ENCODE results near the gene DLGAP4.
"Not testable (repeated sequence)": the region's sequence is repeated elsewhere in the genome, so short reads cannot be mapped to it uniquely, and the experiment has no call there.

The DLGAP4 gene

GRCh38 chr20:36469973-36470372, 163.8 kb downstream of the DLGAP4 start:
- no peaks in the 10 kb centered on the region for H3K9me3 ChIP-seq (ENCODE audit: control insufficient read depth in 5 of 5, low read length in 5 of 5)
- no peak overlapping the region for H3K9ac ChIP-seq (ENCODE audit: low read length in 5 of 5)
- H3K36me3 ChIP-seq (ENCODE audit: control insufficient read depth in 5 of 5, insufficient read depth in 5 of 5, low read length in 5 of 5) = no peaks in the 10 kb centered on the region
- no peaks in the 10 kb centered on the region for H3K27me3 ChIP-seq (ENCODE audit: control insufficient read depth in 5 of 5, insufficient read depth in 4 of 5, low read length in 5 of 5)
- H3K27ac ChIP-seq (ENCODE audit: low read depth, low read length) = peak overlapping the region; percentile 17
- H3K4me1 ChIP-seq (ENCODE audit: control insufficient read depth in 5 of 5, insufficient read depth in 5 of 5, low read length in 5 of 5) = peaks cover 35 to 89% (median 79%) of the 10 kb centered on the region in 5 donors
- no peak overlapping the region for H3K4me3 ChIP-seq (ENCODE audit: low read depth in 1 of 5, low read length in 5 of 5)

DNA sequence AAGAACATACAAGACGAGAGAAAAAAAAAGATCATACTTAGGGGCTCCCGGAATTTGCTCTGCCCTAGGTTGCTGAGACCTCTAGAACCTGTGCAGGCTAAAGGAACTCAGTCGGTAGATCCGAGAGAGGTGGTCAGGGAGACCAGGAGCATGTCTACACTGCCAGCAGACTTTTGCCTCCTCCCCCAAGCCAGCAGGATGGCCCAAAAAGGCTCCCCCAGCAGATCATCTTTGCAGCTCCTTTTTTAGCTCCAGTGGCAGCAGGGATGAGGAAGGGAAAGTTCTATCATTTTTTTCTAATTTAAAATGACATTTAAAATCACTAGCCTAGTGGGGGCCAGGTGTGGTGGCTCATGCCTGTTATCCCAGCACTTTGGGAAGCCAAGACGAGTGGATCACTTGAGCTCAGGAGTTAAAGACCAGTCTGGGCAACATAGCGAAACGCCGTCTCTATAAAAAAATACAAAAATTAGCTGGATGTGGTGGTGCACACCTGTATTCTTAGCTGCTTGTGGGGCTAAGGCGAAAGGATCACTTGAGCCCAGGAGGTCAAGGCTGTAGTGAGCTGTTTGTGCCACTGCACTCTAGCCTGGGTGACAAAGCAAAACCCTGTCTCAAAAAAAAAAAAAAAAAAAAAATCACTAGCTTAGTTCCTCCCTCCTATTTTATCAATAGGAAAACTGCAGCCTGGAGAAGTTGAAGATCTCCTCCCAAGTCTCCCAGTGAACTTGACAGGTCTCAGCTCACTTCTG, 165.9 kb downstream of the DLGAP4 start:
- no peaks in the 10 kb centered on the region for H3K27me3 ChIP-seq (ENCODE audit: control insufficient read depth in 5 of 5, insufficient read depth in 4 of 5, low read length in 5 of 5)
- no peaks in the 10 kb centered on the region for H3K36me3 ChIP-seq (ENCODE audit: control insufficient read depth in 5 of 5, insufficient read depth in 5 of 5, low read length in 5 of 5)
- H3K4me1 ChIP-seq (ENCODE audit: control insufficient read depth in 5 of 5, insufficient read depth in 5 of 5, low read length in 5 of 5) = peaks cover 25 to 69% (median 58%) of the 10 kb centered on the region in 5 donors
- H3K4me3 ChIP-seq (ENCODE audit: low read depth in 1 of 5, low read length in 5 of 5) = peak overlapping the region in 2 of 5 donors; percentile 11 to 43
- H3K9me3 ChIP-seq (ENCODE audit: control insufficient read depth in 5 of 5, low read length in 5 of 5) = no peaks in the 10 kb centered on the region
- H3K27ac ChIP-seq (ENCODE audit: low read depth, low read length) = peak overlapping the region; percentile 72
- H3K9ac ChIP-seq (ENCODE audit: low read length in 5 of 5) = peak overlapping the region in 4 of 5 donors; percentile 42 to 69 (median 62)

GRCh38 chr20:36472637-36473090, 166.5 kb downstream of the DLGAP4 start:
- H3K27ac ChIP-seq (ENCODE audit: low read depth, low read length) = peak overlapping the region; percentile 72
- peaks cover 0 to 2% (median 0%) of the 10 kb centered on the region in 5 donors for H3K36me3 ChIP-seq (ENCODE audit: control insufficient read depth in 5 of 5, insufficient read depth in 5 of 5, low read length in 5 of 5)
- H3K27me3 ChIP-seq (ENCODE audit: control insufficient read depth in 5 of 5, insufficient read depth in 4 of 5, low read length in 5 of 5) = no peaks in the 10 kb centered on the region
- peaks cover 20 to 63% (median 52%) of the 10 kb centered on the region in 5 donors for H3K4me1 ChIP-seq (ENCODE audit: control insufficient read depth in 5 of 5, insufficient read depth in 5 of 5, low read length in 5 of 5)
- peak overlapping the region in 4 of 5 donors; percentile 42 to 69 (median 62) for H3K9ac ChIP-seq (ENCODE audit: low read length in 5 of 5)
- peak overlapping the region in 4 of 5 donors; percentile 11 to 43 (median 19) for H3K4me3 ChIP-seq (ENCODE audit: low read depth in 1 of 5, low read length in 5 of 5)
- H3K9me3 ChIP-seq (ENCODE audit: control insufficient read depth in 5 of 5, low read length in 5 of 5) = no peaks in the 10 kb centered on the region

DNA sequence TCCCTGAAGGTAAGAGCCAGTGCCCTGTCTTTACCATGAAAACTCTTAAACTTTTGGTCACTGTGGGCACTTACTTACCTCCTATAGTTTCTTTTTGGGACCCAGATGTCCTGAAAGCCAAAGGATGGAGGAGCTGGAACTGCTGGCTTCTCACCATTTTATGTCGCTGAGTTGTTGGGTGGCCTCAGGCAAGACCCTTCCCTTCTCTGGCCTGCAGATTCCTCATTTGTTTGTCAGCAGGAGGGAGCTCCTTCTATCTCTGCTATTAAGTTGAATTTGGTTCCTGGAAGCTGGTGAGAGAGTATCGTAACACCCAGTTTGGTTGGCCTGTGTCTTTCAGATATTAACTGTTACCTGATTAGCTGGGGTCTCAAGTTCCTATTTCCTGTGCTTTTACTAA, 167.0 kb downstream of the DLGAP4 start:
- Histone ChIP-seq H3K4me1 (ENCODE audit: control insufficient read depth in 5 of 5, insufficient read depth in 5 of 5, low read length in 5 of 5) (peaks cover 16 to 58% (median 47%) of the 10 kb centered on the region in 5 donors), H3K27me3 (ENCODE audit: control insufficient read depth in 5 of 5, insufficient read depth in 4 of 5, low read length in 5 of 5) (no peaks in the 10 kb centered on the region), H3K4me3 (ENCODE audit: low read depth in 1 of 5, low read length in 5 of 5) (peak overlapping the region in 1 of 5 donors; percentile 43), H3K9ac (ENCODE audit: low read length in 5 of 5) (peak overlapping the region in 3 of 5 donors; percentile 58 to 69 (median 65)), H3K36me3 (ENCODE audit: control insufficient read depth in 5 of 5, insufficient read depth in 5 of 5, low read length in 5 of 5) (peaks cover 0 to 4% (median 0%) of the 10 kb centered on the region in 5 donors), H3K27ac (ENCODE audit: low read depth, low read length) (peak overlapping the region; percentile 72), H3K9me3 (ENCODE audit: control insufficient read depth in 5 of 5, low read length in 5 of 5) (no peaks in the 10 kb centered on the region)

DNA sequence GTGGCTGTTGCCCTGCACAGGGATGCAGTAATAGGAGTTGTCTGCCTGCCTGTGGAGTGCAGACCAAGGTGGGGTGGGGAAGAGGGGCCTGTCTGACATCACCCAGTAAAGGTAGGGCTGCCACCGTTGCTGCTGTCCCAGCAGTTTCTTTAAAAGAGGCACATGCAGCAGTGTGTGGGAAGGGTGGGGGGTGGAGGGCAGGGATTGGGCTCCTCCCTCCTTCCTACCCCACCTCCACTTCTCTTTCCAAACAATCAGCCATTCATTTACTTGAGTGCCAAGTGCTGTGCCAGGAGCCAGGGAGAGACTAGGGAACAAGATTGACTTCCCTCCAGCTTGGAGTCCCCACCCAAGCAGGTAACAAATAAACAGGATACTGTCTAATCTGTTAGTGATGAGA, 168.4 kb downstream of the DLGAP4 start:
- Histone ChIP-seq H3K27me3 (ENCODE audit: control insufficient read depth in 5 of 5, insufficient read depth in 4 of 5, low read length in 5 of 5) (no peaks in the 10 kb centered on the region), H3K9ac (ENCODE audit: low read length in 5 of 5) (no peak overlapping the region), H3K4me3 (ENCODE audit: low read depth in 1 of 5, low read length in 5 of 5) (no peak overlapping the region), H3K36me3 (ENCODE audit: control insufficient read depth in 5 of 5, insufficient read depth in 5 of 5, low read length in 5 of 5) (peaks cover 0 to 11% (median 2%) of the 10 kb centered on the region in 5 donors), H3K9me3 (ENCODE audit: control insufficient read depth in 5 of 5, low read length in 5 of 5) (no peaks in the 10 kb centered on the region), H3K27ac (ENCODE audit: low read depth, low read length) (peak overlapping the region; percentile 30), H3K4me1 (ENCODE audit: control insufficient read depth in 5 of 5, insufficient read depth in 5 of 5, low read length in 5 of 5) (peaks cover 11 to 50% (median 36%) of the 10 kb centered on the region in 5 donors)

- H3K9me3 ChIP-seq (ENCODE audit: control insufficient read depth in 5 of 5, low read length in 5 of 5); H3K27me3 ChIP-seq (ENCODE audit: control insufficient read depth in 5 of 5, insufficient read depth in 4 of 5, low read length in 5 of 5); H3K9ac ChIP-seq (ENCODE audit: low read length in 5 of 5); H3K4me3 ChIP-seq (ENCODE audit: low read depth in 1 of 5, low read length in 5 of 5): not testable (repeated sequence)
- H3K36me3 ChIP-seq (ENCODE audit: control insufficient read depth in 5 of 5, insufficient read depth in 5 of 5, low read length in 5 of 5) = peaks cover 0 to 11% (median 3%) of the 10 kb centered on the region in 5 donors
- peak overlapping the region; percentile 30 for H3K27ac ChIP-seq (ENCODE audit: low read depth, low read length)
- H3K4me1 ChIP-seq (ENCODE audit: control insufficient read depth in 5 of 5, insufficient read depth in 5 of 5, low read length in 5 of 5) = peaks cover 8 to 45% (median 31%) of the 10 kb centered on the region in 5 donors
Measured at GRCh38 chr20:36475054-36475453, 168.9 kb downstream of the DLGAP4 start.

DNA sequence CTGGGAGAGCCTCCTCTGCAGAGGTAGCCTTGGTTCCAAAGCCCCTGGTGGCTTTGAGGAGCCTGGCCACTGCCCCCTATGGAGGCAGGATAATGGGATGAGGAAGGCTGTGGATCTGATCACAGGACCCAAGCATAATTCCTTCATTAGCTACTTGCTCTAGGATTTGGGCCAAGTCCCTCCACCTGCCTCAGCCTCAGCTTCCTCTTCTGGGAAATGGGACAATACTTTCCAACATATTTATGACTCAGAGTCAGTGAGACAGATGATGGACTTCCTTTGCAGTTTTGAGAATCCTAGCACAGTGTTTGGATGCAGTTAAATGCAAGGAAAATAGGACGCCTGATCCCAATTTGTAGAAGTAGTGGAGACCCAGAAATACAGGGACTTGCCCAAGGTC, 171.3 kb downstream of the DLGAP4 start:
- no peak overlapping the region for H3K27ac ChIP-seq (ENCODE audit: low read depth, low read length)
- H3K4me3 ChIP-seq (ENCODE audit: low read depth in 1 of 5, low read length in 5 of 5) = no peak overlapping the region
- H3K36me3 ChIP-seq (ENCODE audit: control insufficient read depth in 5 of 5, insufficient read depth in 5 of 5, low read length in 5 of 5) = peaks cover 0 to 14% (median 3%) of the 10 kb centered on the region in 5 donors
- H3K4me1 ChIP-seq (ENCODE audit: control insufficient read depth in 5 of 5, insufficient read depth in 5 of 5, low read length in 5 of 5) = peaks cover 11 to 49% (median 38%) of the 10 kb centered on the region in 5 donors
- H3K9me3 ChIP-seq (ENCODE audit: control insufficient read depth in 5 of 5, low read length in 5 of 5) = no peaks in the 10 kb centered on the region
- no peaks in the 10 kb centered on the region for H3K27me3 ChIP-seq (ENCODE audit: control insufficient read depth in 5 of 5, insufficient read depth in 4 of 5, low read length in 5 of 5)
- no peak overlapping the region for H3K9ac ChIP-seq (ENCODE audit: low read length in 5 of 5)

- no peaks in the 10 kb centered on the region for H3K27me3 ChIP-seq (ENCODE audit: control insufficient read depth in 5 of 5, insufficient read depth in 4 of 5, low read length in 5 of 5)
- H3K4me1 ChIP-seq (ENCODE audit: control insufficient read depth in 5 of 5, insufficient read depth in 5 of 5, low read length in 5 of 5) = peaks cover 10 to 47% (median 38%) of the 10 kb centered on the region in 5 donors
- H3K9ac ChIP-seq (ENCODE audit: low read length in 5 of 5) = peak overlapping the region in 1 of 5 donors; percentile 21
- H3K27ac ChIP-seq (ENCODE audit: low read depth, low read length) = no peak overlapping the region
- H3K9me3 ChIP-seq (ENCODE audit: control insufficient read depth in 5 of 5, low read length in 5 of 5) = no peaks in the 10 kb centered on the region
- peaks cover 0 to 14% (median 3%) of the 10 kb centered on the region in 5 donors for H3K36me3 ChIP-seq (ENCODE audit: control insufficient read depth in 5 of 5, insufficient read depth in 5 of 5, low read length in 5 of 5)
- H3K4me3 ChIP-seq (ENCODE audit: low read depth in 1 of 5, low read length in 5 of 5) = no peak overlapping the region
Measured at GRCh38 chr20:36478137-36478905, 172.2 kb downstream of the DLGAP4 start.

DNA sequence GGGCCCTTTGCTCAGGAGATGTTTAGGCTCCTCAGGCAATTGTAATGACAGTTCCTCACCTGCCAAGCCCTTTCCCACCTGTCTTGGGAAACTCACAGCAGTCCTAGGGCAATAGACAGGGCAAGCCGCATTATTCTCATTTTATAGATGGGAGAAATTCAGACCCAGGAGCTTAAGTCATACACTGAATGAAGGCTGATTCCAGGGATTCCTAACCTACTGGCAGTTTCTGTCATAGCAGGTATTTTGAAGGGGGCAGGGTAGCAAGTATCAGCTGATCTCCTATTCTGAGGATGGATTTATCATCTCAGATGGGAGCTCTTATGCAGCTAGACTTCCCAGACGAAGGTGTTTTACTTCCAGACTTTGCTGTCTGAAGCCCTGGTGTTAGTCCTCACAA, 173.8 kb downstream of the DLGAP4 start:
- peaks cover 10 to 43% (median 41%) of the 10 kb centered on the region in 5 donors for H3K4me1 ChIP-seq (ENCODE audit: control insufficient read depth in 5 of 5, insufficient read depth in 5 of 5, low read length in 5 of 5)
- H3K27ac ChIP-seq (ENCODE audit: low read depth, low read length) = no peak overlapping the region
- no peak overlapping the region for H3K9ac ChIP-seq (ENCODE audit: low read length in 5 of 5)

More for the DNA sequence above, 173.8 kb downstream of the DLGAP4 start:
- no peak overlapping the region for H3K4me3 ChIP-seq (ENCODE audit: low read depth in 1 of 5, low read length in 5 of 5)
- H3K36me3 ChIP-seq (ENCODE audit: control insufficient read depth in 5 of 5, insufficient read depth in 5 of 5, low read length in 5 of 5) = peaks cover 0 to 14% (median 3%) of the 10 kb centered on the region in 5 donors
- no peaks in the 10 kb centered on the region for H3K27me3 ChIP-seq (ENCODE audit: control insufficient read depth in 5 of 5, insufficient read depth in 4 of 5, low read length in 5 of 5)
- no peaks in the 10 kb centered on the region for H3K9me3 ChIP-seq (ENCODE audit: control insufficient read depth in 5 of 5, low read length in 5 of 5)

Measured in subcutaneous abdominal adipose tissue (tissue), 5 donors.